ENCODE results near the gene LRRC7. TPM values are rescaled to one million over a fixed set of nuclear protein-coding genes. Genes with fewer than 3 reads are reported as not detected.

Gene LRRC7
- total RNA-seq, 3 donors from 2014 or later = not detected

DNA sequence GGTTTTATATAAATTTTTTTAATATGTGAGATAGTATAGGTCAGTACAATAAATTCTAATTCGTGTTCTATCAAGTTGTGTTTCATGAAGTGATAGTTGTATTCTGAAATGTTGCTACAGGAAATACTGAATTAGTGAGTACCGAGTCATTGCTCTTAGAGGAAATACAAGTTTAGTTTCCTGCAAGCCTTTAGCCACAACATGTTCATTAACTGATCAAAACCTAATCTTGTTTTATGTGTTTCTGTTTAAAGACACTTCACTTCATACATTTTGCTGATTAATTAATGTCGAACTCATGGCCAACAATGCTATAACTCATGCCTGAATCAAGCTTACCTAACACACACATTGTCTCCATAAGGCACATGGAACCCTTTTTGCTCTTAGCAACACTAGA is 43.6 kb downstream of the LRRC7 start:
- Histone ChIP-seq H3K4me1 (no peaks in the 10 kb centered on the region), H3K36me3 (no peaks in the 10 kb centered on the region), H3K4me3 (no peak overlapping the region), H3K27me3 (no peaks in the 10 kb centered on the region), H3K9me3 (no peaks in the 10 kb centered on the region), H3K27ac (no peak overlapping the region)
- TF ChIP-seq POLR2A (IDR thresholded peaks at IDR 0.05) (no peak), POLR2AphosphoS5 (IDR thresholded peaks at IDR 0.05) (no peak)
- TF ChIP-seq, protein P1, sequence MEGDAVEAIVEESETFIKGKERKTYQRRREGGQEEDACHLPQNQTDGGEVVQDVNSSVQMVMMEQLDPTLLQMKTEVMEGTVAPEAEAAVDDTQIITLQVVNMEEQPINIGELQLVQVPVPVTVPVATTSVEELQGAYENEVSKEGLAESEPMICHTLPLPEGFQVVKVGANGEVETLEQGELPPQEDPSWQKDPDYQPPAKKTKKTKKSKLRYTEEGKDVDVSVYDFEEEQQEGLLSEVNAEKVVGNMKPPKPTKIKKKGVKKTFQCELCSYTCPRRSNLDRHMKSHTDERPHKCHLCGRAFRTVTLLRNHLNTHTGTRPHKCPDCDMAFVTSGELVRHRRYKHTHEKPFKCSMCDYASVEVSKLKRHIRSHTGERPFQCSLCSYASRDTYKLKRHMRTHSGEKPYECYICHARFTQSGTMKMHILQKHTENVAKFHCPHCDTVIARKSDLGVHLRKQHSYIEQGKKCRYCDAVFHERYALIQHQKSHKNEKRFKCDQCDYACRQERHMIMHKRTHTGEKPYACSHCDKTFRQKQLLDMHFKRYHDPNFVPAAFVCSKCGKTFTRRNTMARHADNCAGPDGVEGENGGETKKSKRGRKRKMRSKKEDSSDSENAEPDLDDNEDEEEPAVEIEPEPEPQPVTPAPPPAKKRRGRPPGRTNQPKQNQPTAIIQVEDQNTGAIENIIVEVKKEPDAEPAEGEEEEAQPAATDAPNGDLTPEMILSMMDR (IDR thresholded peaks at IDR 0.05) = no peak
- intact Hi-C loops (cut with DNase I; ENCODE audit: low total_unique reads) = no loop called here
- DNase-seq (ENCODE audit: low spot score in 2 of 2) = no peak

DNA sequence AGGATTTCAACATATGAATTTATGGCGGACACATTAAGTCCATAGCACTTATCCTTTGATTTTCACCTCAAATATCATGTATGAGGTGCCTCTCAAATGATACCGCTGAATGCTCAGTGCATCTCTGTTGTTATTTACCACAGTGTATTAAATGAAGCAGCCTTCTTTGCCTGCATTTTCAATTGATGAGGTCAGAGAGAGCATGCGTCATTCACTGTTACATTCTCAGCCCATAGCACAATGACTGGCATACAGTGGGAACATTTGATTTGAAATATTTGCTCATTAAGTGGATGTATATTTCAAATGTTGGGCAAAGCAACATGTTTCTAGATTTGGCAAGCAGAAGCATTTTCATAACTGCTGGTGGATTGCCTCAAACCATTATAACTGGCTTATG is 45.7 kb downstream of the LRRC7 start:
- no peaks in the 10 kb centered on the region for H3K27me3 ChIP-seq
- TF ChIP-seq POLR2A (IDR thresholded peaks at IDR 0.05) (no peak), POLR2AphosphoS5 (IDR thresholded peaks at IDR 0.05) (no peak)
- TF ChIP-seq, protein P1 (IDR thresholded peaks at IDR 0.05) = no peak
- H3K4me1 ChIP-seq = no peaks in the 10 kb centered on the region
- H3K27ac ChIP-seq = no peak overlapping the region
- DNase-seq (ENCODE audit: low spot score in 2 of 2) = no peak
- no peak overlapping the region for H3K4me3 ChIP-seq
- no peaks in the 10 kb centered on the region for H3K9me3 ChIP-seq
- intact Hi-C loops (cut with DNase I; ENCODE audit: low total_unique reads) = no loop called here
- H3K36me3 ChIP-seq = no peaks in the 10 kb centered on the region

DNA sequence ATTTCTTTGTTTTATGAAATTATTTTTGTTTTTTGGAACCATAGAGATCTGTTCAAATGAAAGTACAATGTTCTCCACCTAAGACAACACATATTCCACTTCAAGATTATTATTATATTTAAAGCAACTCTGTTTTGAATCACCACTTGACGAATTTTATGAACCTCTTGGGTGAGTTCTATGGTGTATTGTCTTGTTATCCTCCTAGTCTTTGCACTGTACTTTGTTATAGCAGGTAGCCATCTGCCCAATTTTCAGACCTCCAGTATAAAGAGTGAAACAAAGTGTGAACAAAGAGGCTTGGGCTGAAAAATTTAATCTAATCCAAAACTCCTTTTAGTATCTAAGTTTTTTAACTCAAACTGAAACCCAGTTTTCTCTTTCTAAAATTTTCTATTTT is 71.0 kb downstream of the LRRC7 start:
- H3K4me1 ChIP-seq = no peaks in the 10 kb centered on the region
- intact Hi-C loops (cut with DNase I; ENCODE audit: low total_unique reads) = no loop called here
- no peak overlapping the region for H3K4me3 ChIP-seq
- H3K27me3 ChIP-seq = no peaks in the 10 kb centered on the region
- no peak for DNase-seq (ENCODE audit: low spot score in 2 of 2)
- no peak overlapping the region for H3K27ac ChIP-seq
- no peaks in the 10 kb centered on the region for H3K9me3 ChIP-seq
- no peaks in the 10 kb centered on the region for H3K36me3 ChIP-seq
- TF ChIP-seq POLR2A (IDR thresholded peaks at IDR 0.05) (no peak), POLR2AphosphoS5 (IDR thresholded peaks at IDR 0.05) (no peak)
- TF ChIP-seq, protein P1 (IDR thresholded peaks at IDR 0.05) = no peak

DNA sequence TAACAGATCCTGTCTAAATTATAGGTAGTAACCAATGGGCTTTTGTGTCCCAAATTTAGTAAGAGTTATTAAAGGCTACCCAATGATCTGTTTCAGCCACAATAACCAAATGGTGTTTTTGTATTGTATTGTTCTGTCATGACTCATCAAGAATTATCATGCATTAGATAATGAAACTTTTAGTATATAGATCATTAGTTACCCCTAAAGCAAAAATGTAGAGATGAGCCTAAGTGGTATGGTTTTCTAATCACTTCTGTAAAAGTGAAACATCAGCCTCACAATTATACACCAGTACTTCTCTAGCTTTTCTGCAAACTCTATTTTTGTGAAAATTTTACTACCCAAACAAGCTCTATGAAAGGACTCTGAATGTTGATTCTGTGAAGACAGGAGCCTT is 71.4 kb downstream of the LRRC7 start:
- H3K27ac ChIP-seq = no peak overlapping the region

DNA sequence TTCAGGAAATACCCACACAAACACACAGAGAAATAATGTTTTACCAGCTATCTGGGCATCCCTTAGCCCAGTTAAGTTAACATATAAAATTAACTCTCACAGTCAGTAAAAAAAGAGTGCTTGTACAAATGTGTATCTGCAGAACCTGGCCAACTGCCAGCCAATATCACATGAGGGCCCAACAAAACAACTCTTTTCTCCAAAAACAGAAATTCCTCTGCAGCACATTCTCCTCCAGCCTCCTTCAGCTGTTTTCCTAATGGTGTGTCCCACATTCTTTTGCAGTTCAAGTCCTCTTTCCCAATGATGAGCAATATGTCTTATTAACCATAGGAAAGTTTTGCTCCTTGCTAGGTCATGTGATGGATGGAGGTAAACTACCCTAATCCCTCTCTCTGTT is 75.5 kb downstream of the LRRC7 start:
- TF ChIP-seq POLR2AphosphoS5 (IDR thresholded peaks at IDR 0.05) (no peak), POLR2A (IDR thresholded peaks at IDR 0.05) (no peak)
- TF ChIP-seq, protein P1 (IDR thresholded peaks at IDR 0.05) = no peak
- no peaks in the 10 kb centered on the region for H3K36me3 ChIP-seq
- intact Hi-C loops (cut with DNase I; ENCODE audit: low total_unique reads) = no loop called here
- no peaks in the 10 kb centered on the region for H3K27me3 ChIP-seq
- no peak for DNase-seq (ENCODE audit: low spot score in 2 of 2)
- no peak overlapping the region for H3K27ac ChIP-seq
- H3K4me3 ChIP-seq = no peak overlapping the region
- no peaks in the 10 kb centered on the region for H3K4me1 ChIP-seq
- H3K9me3 ChIP-seq = no peaks in the 10 kb centered on the region

More for the DNA sequence above, 71.4 kb downstream of the LRRC7 start:
- no peaks in the 10 kb centered on the region for H3K27me3 ChIP-seq
- H3K36me3 ChIP-seq = no peaks in the 10 kb centered on the region
- no peak for DNase-seq (ENCODE audit: low spot score in 2 of 2)
- intact Hi-C loops (cut with DNase I; ENCODE audit: low total_unique reads) = no loop called here
- TF ChIP-seq POLR2A (IDR thresholded peaks at IDR 0.05) (no peak), POLR2AphosphoS5 (IDR thresholded peaks at IDR 0.05) (no peak)
- TF ChIP-seq, protein P1 (IDR thresholded peaks at IDR 0.05) = no peak
- no peaks in the 10 kb centered on the region for H3K9me3 ChIP-seq
- no peak overlapping the region for H3K4me3 ChIP-seq
- H3K4me1 ChIP-seq = no peaks in the 10 kb centered on the region

All from breast epithelium (tissue), 4 donors.